Measurements from ENCODE around the gene AKR7A3.
A peak's percentile ranks its signal among the peaks of the same experiment; 100 is the strongest.
"Not testable (repeated sequence)": the region's sequence is repeated elsewhere in the genome, so short reads cannot be mapped to it uniquely, and the experiment has no call there.

The AKR7A3 gene

GRCh38 chr1:19317126-19317910, 28.7 kb upstream of the AKR7A3 start:
- no peak for DNase-seq (ENCODE audit: low spot score)

- DNase-seq (ENCODE audit: low spot score), result no peak
Measured at GRCh38 chr1:19315378-19316198, 27.0 kb upstream of the AKR7A3 start.

GRCh38 chr1:19313961-19314882, 25.7 kb upstream of the AKR7A3 start:
- DNase-seq (ENCODE audit: low spot score), result no peak

- no peak for DNase-seq (ENCODE audit: low spot score)
Measured at GRCh38 chr1:19313636-19313959, 25.0 kb upstream of the AKR7A3 start.

- DNase-seq (ENCODE audit: low spot score), result no peak
Measured at GRCh38 chr1:19312782-19313635, 24.4 kb upstream of the AKR7A3 start.

GRCh38 chr1:19311931-19312781, 23.6 kb upstream of the AKR7A3 start, which contains the start of the genes AKR7A2 and SLC66A1:
Gene AKR7A2 (minus strand): TSS chr1:19312144. CDS start chr1:19312124, 20 bp downstream.
Gene SLC66A1 (plus strand): TSS chr1:19312326. CDS start chr1:19317678, 5,352 bp downstream.
- peak; percentile 100 for DNase-seq (ENCODE audit: low spot score)

GRCh38 chr1:19311503-19311930, 22.9 kb upstream of the AKR7A3 start:
- DNase-seq (ENCODE audit: low spot score), result peak; percentile 60

- peak; percentile 42 for DNase-seq (ENCODE audit: low spot score)
Measured at GRCh38 chr1:19310720-19311502, 22.3 kb upstream of the AKR7A3 start.

- DNase-seq (ENCODE audit: low spot score), result no peak
Measured at GRCh38 chr1:19310061-19310460, 21.5 kb upstream of the AKR7A3 start.

- peak; percentile 42 for DNase-seq (ENCODE audit: low spot score)
Measured at GRCh38 chr1:19309123-19309813, 20.7 kb upstream of the AKR7A3 start.

GRCh38 chr1:19308509-19308907, 19.9 kb upstream of the AKR7A3 start:
- no peak for DNase-seq (ENCODE audit: low spot score)

GRCh38 chr1:19307794-19308508, 19.4 kb upstream of the AKR7A3 start:
- no peak for DNase-seq (ENCODE audit: low spot score)

- DNase-seq (ENCODE audit: low spot score), result no peak
Measured at GRCh38 chr1:19306941-19307340, 18.4 kb upstream of the AKR7A3 start.

- DNase-seq (ENCODE audit: low spot score), result no peak
Measured at GRCh38 chr1:19305880-19306279, 17.3 kb upstream of the AKR7A3 start.

GRCh38 chr1:19304081-19304480, 15.5 kb upstream of the AKR7A3 start:
- not testable (repeated sequence) for DNase-seq (ENCODE audit: low spot score)

- DNase-seq (ENCODE audit: low spot score), result no peak
Measured at GRCh38 chr1:19300211-19300610, 11.6 kb upstream of the AKR7A3 start.

GRCh38 chr1:19294638-19295037, 6.1 kb upstream of the AKR7A3 start:
- no peak for DNase-seq (ENCODE audit: low spot score)

- no peak for DNase-seq (ENCODE audit: low spot score)
Measured at GRCh38 chr1:19289244-19289643, 674 bp upstream of the AKR7A3 start.

Measured in GM03348 (cell line).